GM23338 (cell line): Measurements from ENCODE around the gene SAFB2.

Experiments used
- CREB1 ChIP-seq: fragments of 250-450 bp; sonication (Bioruptor Pico); IDR thresholded peaks from 2 replicates; pipeline ENCODE4 v1.5.0; 2020; ENCODE audit warnings: low read depth, mild to moderate bottlenecking, moderate library complexity
- EZH2 ChIP-seq: fragments of 200-600 bp; sonication (generic); IDR thresholded peaks from one replicate; pipeline ENCODE4 v1.8.0; 2017; ENCODE audit warnings: antibody characterized with exemption, mild to moderate bottlenecking, low read depth; ENCODE audit not compliant: unreplicated experiment
- EZH2phosphoT487 ChIP-seq: fragments of 200-600 bp; sonication (generic); IDR thresholded peaks from one replicate; pipeline ENCODE4 v1.8.1; 2018; ENCODE audit warnings: antibody characterized with exemption; ENCODE audit not compliant: unreplicated experiment
- NANOG ChIP-seq: IDR thresholded peaks from 2 replicates; pipeline ENCODE4 v1.6.1; 2016; ENCODE audit warnings: antibody characterized with exemption, borderline replicate concordance
- POLR2AphosphoS5 ChIP-seq: IDR thresholded peaks from 2 replicates; pipeline ENCODE4 v1.6.1; 2016; ENCODE audit warnings: antibody characterized with exemption, low read depth
- REST ChIP-seq: IDR thresholded peaks from one replicate; pipeline ENCODE4 v1.6.1; 2018; ENCODE audit warnings: antibody characterized with exemption; ENCODE audit not compliant: unreplicated experiment
- ZNF114 ChIP-seq: fragments of 250-450 bp; sonication (Bioruptor Pico); IDR thresholded peaks from 2 replicates; pipeline ENCODE4 v1.5.0; 2020; ENCODE audit warnings: mild to moderate bottlenecking, moderate library complexity
- ZNF331 ChIP-seq: fragments of 250-450 bp; sonication (Bioruptor Pico); IDR thresholded peaks from 2 replicates; pipeline ENCODE4 v1.5.0; 2020; ENCODE audit warnings: low read depth, mild to moderate bottlenecking, moderate library complexity
- ZNF462 ChIP-seq: fragments of 250-450 bp; sonication (Bioruptor Pico); IDR thresholded peaks from 2 replicates; pipeline ENCODE4 v1.5.0; 2020; ENCODE audit warnings: mild to moderate bottlenecking, moderate library complexity
- TF ChIP-seq, protein P1 (sequence below), 2 experiments: fragments of 200-600 bp in 1 of 2; sonication (generic) in 1 of 2; conservative IDR thresholded peaks; 2 replicates each; pipeline versions ENCODE4 v1.5.1 to v1.6.1; 2016 to 2017; ENCODE audit warnings: antibody characterized with exemption in 2 of 2, low read depth in 2 of 2, mild to moderate bottlenecking in 2 of 2, moderate library complexity in 1 of 2
- TF ChIP-seq, protein P2 (sequence below): IDR thresholded peaks from 2 replicates; pipeline ENCODE4 v1.6.1; 2016; ENCODE audit warnings: antibody characterized with exemption

DNA sequence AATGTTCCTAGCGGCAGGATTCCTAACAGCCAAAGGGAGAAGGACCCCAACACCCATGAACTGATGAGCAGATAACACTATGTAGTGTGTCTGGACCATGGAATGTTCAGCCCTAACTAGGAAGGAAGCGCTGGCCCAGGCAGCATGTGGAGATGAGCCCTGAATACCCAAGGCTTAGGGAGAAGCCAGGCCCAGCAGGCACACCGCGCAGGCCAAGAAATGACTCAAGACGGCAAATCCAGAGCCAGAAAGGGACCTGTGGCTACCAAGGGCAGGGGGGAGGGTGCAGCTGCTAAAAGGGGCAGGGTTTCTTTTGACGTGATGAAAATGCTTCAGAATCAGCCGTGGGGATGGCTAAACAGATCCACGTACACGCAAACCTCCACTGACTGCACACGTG is 34.1 kb downstream of the SAFB2 start:
- no peak for TF ChIP-seq POLR2AphosphoS5
- TF ChIP-seq, protein P1, sequence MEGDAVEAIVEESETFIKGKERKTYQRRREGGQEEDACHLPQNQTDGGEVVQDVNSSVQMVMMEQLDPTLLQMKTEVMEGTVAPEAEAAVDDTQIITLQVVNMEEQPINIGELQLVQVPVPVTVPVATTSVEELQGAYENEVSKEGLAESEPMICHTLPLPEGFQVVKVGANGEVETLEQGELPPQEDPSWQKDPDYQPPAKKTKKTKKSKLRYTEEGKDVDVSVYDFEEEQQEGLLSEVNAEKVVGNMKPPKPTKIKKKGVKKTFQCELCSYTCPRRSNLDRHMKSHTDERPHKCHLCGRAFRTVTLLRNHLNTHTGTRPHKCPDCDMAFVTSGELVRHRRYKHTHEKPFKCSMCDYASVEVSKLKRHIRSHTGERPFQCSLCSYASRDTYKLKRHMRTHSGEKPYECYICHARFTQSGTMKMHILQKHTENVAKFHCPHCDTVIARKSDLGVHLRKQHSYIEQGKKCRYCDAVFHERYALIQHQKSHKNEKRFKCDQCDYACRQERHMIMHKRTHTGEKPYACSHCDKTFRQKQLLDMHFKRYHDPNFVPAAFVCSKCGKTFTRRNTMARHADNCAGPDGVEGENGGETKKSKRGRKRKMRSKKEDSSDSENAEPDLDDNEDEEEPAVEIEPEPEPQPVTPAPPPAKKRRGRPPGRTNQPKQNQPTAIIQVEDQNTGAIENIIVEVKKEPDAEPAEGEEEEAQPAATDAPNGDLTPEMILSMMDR (conservative IDR thresholded peaks at IDR 0.05; ENCODE audit: low read depth in 2 of 2) = no peak
- TF ChIP-seq REST = no peak
- no peak for TF ChIP-seq EZH2
- no peak for TF ChIP-seq EZH2phosphoT487
- TF ChIP-seq, protein P2, sequence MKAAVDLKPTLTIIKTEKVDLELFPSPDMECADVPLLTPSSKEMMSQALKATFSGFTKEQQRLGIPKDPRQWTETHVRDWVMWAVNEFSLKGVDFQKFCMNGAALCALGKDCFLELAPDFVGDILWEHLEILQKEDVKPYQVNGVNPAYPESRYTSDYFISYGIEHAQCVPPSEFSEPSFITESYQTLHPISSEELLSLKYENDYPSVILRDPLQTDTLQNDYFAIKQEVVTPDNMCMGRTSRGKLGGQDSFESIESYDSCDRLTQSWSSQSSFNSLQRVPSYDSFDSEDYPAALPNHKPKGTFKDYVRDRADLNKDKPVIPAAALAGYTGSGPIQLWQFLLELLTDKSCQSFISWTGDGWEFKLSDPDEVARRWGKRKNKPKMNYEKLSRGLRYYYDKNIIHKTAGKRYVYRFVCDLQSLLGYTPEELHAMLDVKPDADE = no peak
- TF ChIP-seq ZNF331 (CRISPR knock-in tag) = no peak
- TF ChIP-seq CREB1 (CRISPR knock-in tag) = no peak
- no peak for TF ChIP-seq NANOG
- TF ChIP-seq ZNF462 (CRISPR knock-in tag) = no peak
- no peak for TF ChIP-seq ZNF114 (CRISPR knock-in tag)
